ENCODE results near the gene GTF3C4. TPM values are rescaled to one million over a fixed set of nuclear protein-coding genes. Genes with fewer than 3 reads are reported as not detected.
"Not testable (repeated sequence)": the region's sequence is repeated elsewhere in the genome, so short reads cannot be mapped to it uniquely, and the experiment has no call there.

GTF3C4 gene
- total RNA-seq, 1 experiment from 2014 or later, result 19.0 TPM

DNA sequence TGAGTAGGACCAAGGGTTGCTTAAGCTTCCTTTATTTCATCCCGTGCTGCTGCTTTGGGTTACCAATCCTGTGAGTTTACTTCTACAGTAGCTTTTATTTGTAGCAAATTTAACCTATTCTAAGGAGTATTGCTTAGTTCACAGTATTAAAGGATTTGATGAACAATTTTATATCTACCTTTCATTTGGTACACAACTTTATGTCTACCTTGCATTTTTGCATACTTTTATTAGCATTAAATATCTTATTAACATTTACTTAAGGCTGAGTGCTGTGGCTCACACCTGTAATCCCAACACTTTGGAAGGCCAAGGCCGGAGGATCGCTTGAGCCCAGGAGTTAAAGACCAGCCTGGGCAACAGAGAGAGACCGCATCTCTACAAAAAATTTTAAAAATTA lies 4.2 kb downstream of the GTF3C4 start:
- in situ Hi-C loops (cut with HindIII; ENCODE audit: low pct_unique_long_range_greater_than_20kb, low sequenced_read_pairs), result no loop called here

DNA sequence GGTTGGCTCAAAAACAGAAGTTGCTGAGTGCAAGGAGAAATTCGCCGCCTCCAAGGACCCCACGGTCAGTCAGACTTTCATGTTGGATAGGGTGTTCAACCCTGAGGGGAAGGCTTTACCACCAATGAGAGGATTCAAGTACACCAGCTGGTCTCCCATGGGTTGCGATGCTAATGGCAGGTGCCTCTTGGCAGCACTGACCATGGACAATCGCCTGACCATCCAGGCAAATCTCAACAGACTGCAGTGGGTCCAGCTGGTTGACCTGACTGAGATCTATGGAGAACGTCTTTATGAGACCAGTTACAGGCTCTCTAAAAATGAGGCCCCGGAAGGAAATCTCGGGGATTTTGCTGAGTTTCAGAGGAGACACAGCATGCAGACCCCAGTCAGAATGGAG lies 7.7 kb downstream of the GTF3C4 start:
- DNase-seq (ENCODE audit: low read depth, low spot score), result no peak
- in situ Hi-C loops (cut with HindIII; ENCODE audit: low pct_unique_long_range_greater_than_20kb, low sequenced_read_pairs), result no loop called here

More for the DNA sequence above, 4.2 kb downstream of the GTF3C4 start:
- DNase-seq (ENCODE audit: low read depth, low spot score), result no peak

DNA sequence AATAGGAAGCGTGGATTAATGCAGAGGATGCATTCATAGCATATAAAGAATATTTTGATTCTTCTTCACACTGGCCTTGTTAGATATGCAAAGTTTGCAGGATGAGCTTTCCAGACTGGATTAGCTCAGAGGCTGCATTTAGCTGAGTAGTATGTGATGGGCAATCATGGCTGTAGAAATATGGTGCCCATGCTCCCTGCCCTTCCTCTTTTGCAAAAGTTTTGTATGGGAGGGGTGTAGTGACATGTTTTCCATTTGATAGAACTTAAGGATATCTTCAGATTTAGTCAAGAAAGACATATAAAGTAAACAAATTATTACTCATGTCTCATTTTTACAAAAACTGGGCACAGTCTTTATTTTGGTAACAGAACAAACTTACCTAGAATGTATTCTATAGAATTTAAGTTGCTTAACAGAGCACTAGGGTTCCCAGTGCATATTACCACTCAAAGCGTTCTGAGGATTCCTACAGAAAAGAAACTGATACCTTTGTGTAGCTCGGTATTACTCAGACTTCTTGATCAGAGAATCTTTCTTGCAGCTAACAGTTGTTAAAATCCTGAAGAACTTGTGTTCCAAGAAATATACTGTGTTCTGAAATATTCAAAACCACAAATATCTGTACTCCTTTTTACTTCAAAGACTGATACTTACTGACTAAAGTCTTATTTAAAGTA lies 9.8 kb downstream of the GTF3C4 start:
- no peak for DNase-seq (ENCODE audit: low read depth, low spot score)
- in situ Hi-C loops (cut with HindIII; ENCODE audit: low pct_unique_long_range_greater_than_20kb, low sequenced_read_pairs), result no loop called here

DNA sequence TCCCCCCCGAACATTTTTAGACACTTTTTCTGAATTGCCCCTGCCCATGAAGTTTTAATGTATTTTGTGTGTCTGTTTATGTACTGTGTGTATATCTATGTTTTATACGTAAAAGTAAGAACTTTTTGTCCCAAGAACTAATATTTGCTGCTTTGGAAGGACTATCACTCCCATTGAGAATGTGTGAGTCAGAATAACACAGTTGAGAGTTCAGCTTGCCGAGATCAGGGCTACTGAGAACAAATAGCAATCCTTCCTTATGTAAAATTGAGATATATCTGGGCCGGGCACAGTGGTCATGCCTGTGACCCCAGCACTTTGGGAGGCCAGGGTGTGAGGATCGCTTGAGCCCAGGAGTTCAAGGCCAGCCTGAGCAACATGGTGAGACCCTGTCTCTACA lies 11.3 kb downstream of the GTF3C4 start:
- in situ Hi-C loops (cut with HindIII; ENCODE audit: low pct_unique_long_range_greater_than_20kb, low sequenced_read_pairs), result no loop called here
- no peak for DNase-seq (ENCODE audit: low read depth, low spot score)

DNA sequence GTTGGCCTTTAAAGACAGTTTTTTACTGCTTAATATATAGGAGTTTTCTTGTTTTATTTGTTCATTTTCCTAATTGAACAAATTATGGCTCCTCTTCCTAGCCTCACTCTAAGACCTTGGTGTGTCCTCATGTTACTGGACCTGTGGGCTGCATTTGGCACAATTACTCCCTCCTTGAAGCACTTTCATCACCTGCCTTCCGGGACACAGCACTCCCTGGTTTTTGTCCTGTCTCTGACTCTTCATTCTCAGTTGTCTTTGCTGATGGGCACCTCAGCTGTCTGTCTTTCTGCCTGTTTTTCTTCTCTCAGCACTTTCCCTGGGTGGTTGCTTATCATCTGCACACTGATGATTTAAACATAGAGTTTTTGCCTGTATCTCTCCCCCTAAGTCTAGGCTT lies 13.6 kb downstream of the GTF3C4 start:
- in situ Hi-C loops (cut with HindIII; ENCODE audit: low pct_unique_long_range_greater_than_20kb, low sequenced_read_pairs), result no loop called here
- no peak for DNase-seq (ENCODE audit: low read depth, low spot score)

DNA sequence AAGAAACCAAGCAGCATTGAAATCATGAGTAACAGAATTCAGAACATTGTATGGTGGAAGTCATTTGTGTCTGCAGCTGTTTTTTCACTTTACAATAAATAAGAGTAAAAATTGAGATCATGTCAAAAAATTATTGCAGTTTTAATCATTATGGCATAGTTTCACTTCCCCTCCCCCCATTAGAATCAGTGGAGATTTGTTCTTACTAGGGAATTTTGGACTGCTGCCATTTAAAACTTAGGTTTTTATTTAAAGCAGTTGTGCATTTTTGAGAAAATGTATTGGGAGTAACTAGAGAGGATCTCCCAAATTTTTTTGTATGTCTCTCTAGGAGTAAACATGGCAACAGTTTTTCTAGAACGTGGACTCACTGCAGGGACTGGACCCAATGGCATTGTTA lies 20.4 kb downstream of the GTF3C4 start:
- in situ Hi-C loops (cut with HindIII; ENCODE audit: low pct_unique_long_range_greater_than_20kb, low sequenced_read_pairs), result no loop called here
- DNase-seq (ENCODE audit: low read depth, low spot score), result no peak

DNA sequence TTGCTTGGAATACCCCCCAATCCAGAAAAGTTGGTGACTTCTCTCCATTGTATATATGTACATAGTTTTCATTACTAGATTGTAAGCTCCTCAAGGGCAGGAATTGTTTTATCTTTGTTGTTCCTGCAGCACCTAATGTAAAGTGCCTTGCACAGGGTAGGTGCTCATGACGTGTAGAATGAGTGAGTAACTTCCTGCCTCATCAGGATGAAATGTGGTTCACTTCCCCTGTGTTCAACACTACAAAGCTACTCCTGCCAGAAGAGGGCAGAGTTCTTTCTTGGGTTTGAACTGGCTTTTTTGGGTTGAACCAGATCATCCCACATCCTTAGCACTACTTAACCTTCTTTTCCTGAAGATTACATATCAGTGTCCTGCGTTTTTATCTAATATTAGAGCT lies 23.9 kb downstream of the GTF3C4 start:
- in situ Hi-C loops (cut with HindIII; ENCODE audit: low pct_unique_long_range_greater_than_20kb, low sequenced_read_pairs), result no loop called here

DNA sequence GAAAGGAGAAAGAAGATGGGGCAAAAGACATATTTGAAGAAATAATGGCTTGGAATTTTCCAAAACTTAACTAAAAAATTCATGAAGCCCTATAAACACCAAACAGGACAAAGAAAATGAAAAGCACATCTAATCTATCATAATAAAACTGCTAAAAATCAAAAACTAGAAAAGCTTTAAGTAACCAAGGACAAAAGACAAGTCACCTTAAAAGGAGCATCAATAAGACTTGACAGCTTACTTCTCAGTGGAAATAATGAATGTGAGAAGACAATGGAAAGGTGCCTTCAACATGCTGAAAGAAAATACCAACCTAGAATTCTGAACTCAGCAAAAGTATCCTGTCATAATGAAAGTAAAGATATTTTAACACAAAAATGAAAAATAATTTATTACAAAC lies 27.0 kb downstream of the GTF3C4 start:
- in situ Hi-C loops (cut with HindIII; ENCODE audit: low pct_unique_long_range_greater_than_20kb, low sequenced_read_pairs), result no loop called here

More for the DNA sequence above, 23.9 kb downstream of the GTF3C4 start:
- DNase-seq (ENCODE audit: low read depth, low spot score), result peak; percentile 45

DNA sequence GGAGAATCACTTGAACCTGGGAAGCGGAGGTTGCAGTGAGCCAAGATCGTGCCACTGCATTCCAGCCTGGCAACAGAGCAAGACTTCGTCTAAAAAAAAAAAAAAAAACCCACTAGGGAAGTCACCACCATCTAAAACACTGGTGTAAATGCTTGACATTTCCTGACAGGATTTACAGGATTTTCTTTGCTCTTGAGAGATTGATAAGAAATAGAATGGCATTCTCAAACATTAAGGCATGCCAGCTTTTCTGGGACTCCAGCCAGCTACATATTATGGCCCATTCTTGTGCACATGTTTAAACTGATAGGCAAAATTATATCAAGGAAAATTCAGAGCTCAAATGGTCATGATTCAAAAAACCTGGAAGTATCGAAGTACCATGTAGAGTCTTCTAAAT lies 28.7 kb downstream of the GTF3C4 start:
- in situ Hi-C loops (cut with HindIII; ENCODE audit: low pct_unique_long_range_greater_than_20kb, low sequenced_read_pairs), result no loop called here
- no peak for DNase-seq (ENCODE audit: low read depth, low spot score)

More for the DNA sequence above, 27.0 kb downstream of the GTF3C4 start:
- DNase-seq (ENCODE audit: low read depth, low spot score), result no peak

DNA sequence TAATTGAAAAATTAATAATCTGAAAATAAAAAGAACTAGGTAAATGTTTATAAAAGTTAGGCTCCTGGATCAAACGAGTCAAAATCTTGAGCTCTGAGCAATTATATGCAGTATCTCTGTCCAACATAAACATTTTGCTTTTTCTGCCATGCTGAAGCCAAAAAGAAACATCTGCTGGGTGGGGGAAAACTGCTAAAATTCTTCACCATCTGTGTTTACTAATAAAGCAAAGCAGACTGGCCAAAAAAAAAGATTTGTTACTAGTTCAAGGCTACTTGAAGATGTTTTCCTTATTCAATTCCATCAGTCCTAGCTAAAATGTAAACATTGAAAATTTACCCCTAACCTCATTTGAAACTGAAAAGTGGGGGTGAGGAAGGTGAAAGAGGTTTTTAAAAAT lies 29.7 kb downstream of the GTF3C4 start:
- in situ Hi-C loops (cut with HindIII; ENCODE audit: low pct_unique_long_range_greater_than_20kb, low sequenced_read_pairs), result no loop called here
- DNase-seq (ENCODE audit: low read depth, low spot score), result no peak

DNA sequence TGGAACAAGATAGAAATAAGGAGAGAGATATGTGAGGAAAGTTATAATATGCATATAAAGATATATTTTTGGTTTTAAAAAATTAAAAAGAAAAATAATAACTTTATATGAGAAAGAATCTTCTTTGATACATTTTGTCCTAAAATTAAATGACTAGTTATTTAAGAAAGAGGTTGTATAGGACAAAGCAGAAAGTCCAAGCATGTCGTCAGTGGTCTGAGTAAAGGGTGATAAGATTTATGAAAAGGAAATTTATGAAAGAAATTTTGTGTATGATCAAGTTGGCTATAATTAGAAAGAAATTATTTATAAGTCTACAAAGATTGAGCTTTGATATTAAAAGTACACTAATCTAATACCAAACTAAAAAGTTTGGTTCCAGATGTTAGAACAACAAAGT lies 32.0 kb downstream of the GTF3C4 start:
- no peak for DNase-seq (ENCODE audit: low read depth, low spot score)
- in situ Hi-C loops (cut with HindIII; ENCODE audit: low pct_unique_long_range_greater_than_20kb, low sequenced_read_pairs), result no loop called here

DNA sequence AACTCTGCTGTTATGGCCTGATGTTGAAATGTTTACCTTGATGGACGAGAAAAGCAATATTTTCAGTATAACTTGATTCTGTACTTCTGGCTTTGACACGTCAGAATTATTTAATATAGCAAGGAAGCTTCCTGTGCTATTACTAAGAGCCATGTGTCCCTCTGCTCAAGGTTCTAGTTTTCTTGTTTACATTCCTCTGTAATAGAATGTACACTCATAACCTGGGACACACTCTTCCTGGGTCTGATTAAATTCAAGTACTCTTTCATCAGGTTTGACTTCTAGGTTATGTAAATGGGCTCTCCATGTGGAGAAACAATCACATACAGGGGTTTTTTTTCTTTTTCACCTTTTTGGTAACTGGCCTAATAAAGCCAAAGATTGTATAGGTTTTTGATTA lies 33.1 kb downstream of the GTF3C4 start:
- no peak for DNase-seq (ENCODE audit: low read depth, low spot score)
- in situ Hi-C loops (cut with HindIII; ENCODE audit: low pct_unique_long_range_greater_than_20kb, low sequenced_read_pairs), result no loop called here

DNA sequence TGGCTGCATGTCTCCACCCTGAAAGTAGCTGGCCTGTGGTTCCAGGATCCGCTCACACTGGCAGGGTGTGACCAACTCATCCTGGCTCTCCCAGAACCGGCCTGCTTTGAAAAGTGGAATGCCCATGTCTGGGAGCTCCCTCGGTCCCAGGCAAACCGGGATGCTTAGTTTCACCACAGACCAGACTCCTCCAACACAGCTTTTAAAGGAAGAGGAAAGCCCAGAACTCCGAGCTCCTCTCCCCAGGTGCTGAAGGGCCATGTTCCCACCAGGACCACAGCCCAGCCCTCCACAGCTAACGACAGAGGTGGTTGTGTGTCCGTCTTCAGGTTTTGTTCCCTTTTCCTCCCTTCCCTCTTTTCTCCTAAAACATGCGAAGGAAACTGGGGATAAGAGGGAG lies 38.0 kb downstream of the GTF3C4 start:
- no peak for DNase-seq (ENCODE audit: low read depth, low spot score)
- in situ Hi-C loops (cut with HindIII; ENCODE audit: low pct_unique_long_range_greater_than_20kb, low sequenced_read_pairs), result no loop called here

DNA sequence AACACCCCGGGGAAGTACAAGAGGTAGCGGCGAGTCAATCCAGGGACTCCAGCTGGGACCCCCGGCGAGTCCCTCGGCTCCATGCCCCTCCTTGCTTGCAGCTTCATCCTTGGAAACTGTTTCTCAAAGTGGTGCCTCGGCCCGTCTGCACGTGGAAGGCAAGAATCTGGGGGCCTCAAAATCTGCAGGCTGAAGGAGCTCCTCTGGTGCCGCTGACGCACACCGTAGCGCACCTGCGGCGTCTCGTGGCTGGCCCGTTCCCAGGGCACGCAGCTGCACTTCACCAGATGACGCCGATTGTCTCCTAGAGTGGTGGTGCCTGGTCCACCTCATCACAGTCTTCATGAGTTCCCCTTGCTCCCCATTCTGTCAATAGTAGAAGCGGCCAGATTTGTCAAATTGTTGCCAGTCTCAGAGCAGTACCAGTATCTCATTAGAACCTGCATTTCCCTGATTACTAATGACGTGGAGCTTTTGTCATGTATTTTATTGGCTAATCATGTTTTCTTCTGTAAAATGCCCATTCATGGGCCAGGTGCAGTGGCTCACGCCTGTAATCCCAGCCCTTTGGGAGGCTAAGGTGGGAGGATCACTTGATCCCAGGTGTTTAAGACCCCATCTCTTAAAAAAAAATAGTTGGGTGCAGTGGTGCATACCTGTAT lies 38.6 kb downstream of the GTF3C4 start:
- in situ Hi-C loops (cut with HindIII; ENCODE audit: low pct_unique_long_range_greater_than_20kb, low sequenced_read_pairs), result no loop called here

DNA sequence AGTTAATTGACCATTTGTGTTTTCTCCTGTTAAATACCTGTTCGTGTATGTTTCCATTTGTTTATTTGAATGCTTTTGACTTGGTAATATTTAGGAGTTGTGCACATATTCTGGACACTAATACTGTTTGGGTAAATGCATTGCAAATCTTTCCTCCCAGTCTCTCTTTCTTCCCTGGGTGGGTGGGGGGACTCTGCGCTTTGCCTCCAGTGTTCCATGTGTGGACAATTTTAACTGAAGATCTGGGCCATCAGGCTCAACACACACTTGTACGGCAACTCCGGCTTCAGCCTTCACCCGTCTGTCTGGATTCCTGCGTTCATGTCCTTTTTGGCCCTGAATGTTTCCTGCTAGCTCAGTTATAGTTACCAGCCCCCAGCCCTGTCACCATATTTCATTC lies 40.1 kb downstream of the GTF3C4 start:
- in situ Hi-C loops (cut with HindIII; ENCODE audit: low pct_unique_long_range_greater_than_20kb, low sequenced_read_pairs), result no loop called here
- DNase-seq (ENCODE audit: low read depth, low spot score), result no peak

More for the DNA sequence above, 38.6 kb downstream of the GTF3C4 start:
- DNase-seq (ENCODE audit: low read depth, low spot score), result no peak

DNA sequence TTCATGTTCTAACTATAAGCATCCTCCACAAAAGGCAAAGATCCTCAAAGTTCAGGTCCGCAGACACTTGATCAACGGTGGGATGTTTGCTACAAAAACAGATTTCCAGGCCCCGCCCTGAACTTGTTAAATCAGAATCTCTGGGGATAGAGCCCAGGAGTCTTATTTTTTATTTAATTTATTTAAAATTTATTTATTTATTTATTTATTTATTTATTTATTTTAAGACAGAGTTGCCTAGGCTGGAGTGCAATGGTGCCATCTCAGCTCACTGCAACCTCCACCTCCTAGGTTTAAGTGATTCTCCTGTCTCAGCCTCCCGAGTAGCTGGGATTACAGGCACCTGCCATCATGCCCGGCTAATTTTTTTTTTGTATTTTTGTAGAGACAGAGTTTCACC lies 40.9 kb downstream of the GTF3C4 start:
- in situ Hi-C loops (cut with HindIII; ENCODE audit: low pct_unique_long_range_greater_than_20kb, low sequenced_read_pairs); DNase-seq (ENCODE audit: low read depth, low spot score): not testable (repeated sequence)

DNA sequence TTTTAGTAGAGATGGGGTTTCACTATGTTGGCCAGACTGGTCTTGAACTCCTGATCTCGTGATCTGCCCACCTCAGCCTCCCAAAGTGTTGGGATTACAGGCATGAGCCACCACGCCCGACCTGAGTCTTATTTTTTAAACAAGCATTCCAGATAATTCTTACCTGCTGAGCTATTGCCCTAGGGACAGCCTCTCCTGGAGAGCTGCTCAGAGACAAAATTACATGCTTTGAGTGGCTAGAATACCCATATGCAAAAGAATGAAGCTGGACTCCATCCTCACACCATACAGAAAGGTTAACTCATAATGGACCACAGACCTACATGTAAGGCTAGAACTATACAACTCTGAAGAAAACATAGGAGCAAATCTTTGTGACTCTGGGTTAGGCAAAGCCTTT lies 41.6 kb downstream of the GTF3C4 start:
- in situ Hi-C loops (cut with HindIII; ENCODE audit: low pct_unique_long_range_greater_than_20kb, low sequenced_read_pairs), result no loop called here

DNA sequence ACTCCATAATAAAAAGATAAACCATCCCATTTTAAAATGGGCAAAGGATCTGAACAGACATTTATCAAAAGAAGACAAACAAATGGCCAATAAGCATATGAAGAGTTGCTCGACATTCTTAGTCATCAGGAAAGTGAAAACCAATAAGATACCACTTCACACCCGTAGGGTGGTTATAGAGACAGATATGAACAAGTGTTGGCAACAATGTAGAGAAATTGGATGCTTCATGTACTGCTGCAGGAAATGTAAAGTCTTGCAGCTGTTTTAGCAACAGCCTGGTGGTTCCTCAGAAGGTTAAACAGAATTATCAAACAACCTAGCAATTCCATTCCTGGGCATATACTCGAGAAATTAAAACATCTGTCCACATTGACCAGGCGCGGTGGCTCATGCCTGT lies 42.5 kb downstream of the GTF3C4 start:
- DNase-seq (ENCODE audit: low read depth, low spot score), result no peak
- in situ Hi-C loops (cut with HindIII; ENCODE audit: low pct_unique_long_range_greater_than_20kb, low sequenced_read_pairs), result no loop called here

More for the DNA sequence above, 41.6 kb downstream of the GTF3C4 start:
- no peak for DNase-seq (ENCODE audit: low read depth, low spot score)

DNA sequence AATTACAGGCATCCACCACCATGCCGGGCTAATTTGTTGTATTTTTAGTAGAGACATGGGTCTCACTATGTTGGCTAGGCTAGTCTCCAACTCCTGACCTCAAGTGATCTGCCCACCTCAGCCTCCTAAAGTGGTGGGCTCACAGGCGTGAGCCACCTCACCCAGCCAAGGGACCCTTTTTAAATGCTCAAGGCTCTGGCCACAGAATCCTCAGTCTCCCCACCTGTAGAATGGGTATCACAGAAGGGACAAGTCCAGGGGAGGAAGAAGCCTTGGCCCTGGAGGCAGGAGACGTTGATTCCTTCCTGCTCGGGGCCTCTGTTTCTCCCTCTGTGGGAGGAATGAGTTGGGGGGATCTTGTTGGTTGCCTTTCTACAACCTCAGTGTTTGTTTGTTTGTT lies 45.7 kb downstream of the GTF3C4 start:
- in situ Hi-C loops (cut with HindIII; ENCODE audit: low pct_unique_long_range_greater_than_20kb, low sequenced_read_pairs), result no loop called here
- DNase-seq (ENCODE audit: low read depth, low spot score), result no peak

Measured in SK-MEL-5 (cell line).